Activated CD4-positive, alpha-beta T cell treated with anti-CD3 and anti-CD28 coated beads, Interleukin-2, amount 50 U/mL, for 16 hours (primary cell): ENCODE measurements around the gene CKS2.

Experiments
- DNase-seq: peaks from one replicate; pipeline ENCODE4 v3.0.0-alpha.2; 2020

The CKS2 gene

GRCh38 chr9:89351584-89352300 is 40.7 kb downstream of the CKS2 start:
- no peak for DNase-seq

- DNase-seq, result no peak
These were observed 41.5 kb downstream of the CKS2 start for GRCh38 chr9:89352451-89352850.

GRCh38 chr9:89352874-89353649 is 42.1 kb downstream of the CKS2 start:
- no peak for DNase-seq

- DNase-seq, result no peak
These were observed 43.0 kb downstream of the CKS2 start for GRCh38 chr9:89353989-89354388.

GRCh38 chr9:89354471-89354870 is 43.5 kb downstream of the CKS2 start:
- no peak for DNase-seq

- no peak for DNase-seq
These were observed 45.8 kb downstream of the CKS2 start for GRCh38 chr9:89356782-89357181.

- no peak for DNase-seq
These were observed 46.6 kb downstream of the CKS2 start for GRCh38 chr9:89357331-89358197.

GRCh38 chr9:89358376-89358916 is 47.5 kb downstream of the CKS2 start:
- no peak for DNase-seq

GRCh38 chr9:89358985-89359384 is 48.0 kb downstream of the CKS2 start:
- no peak for DNase-seq

- DNase-seq, result no peak
These were observed 48.8 kb downstream of the CKS2 start for GRCh38 chr9:89359751-89360261.

GRCh38 chr9:89360465-89360864 is 49.5 kb downstream of the CKS2 start:
- no peak for DNase-seq

- DNase-seq, result no peak
These were observed 50.0 kb downstream of the CKS2 start for GRCh38 chr9:89361031-89361430.

GRCh38 chr9:89361816-89362646 is 51.0 kb downstream of the CKS2 start:
- DNase-seq, result no peak

GRCh38 chr9:89362647-89363310 is 51.8 kb downstream of the CKS2 start:
- DNase-seq, result no peak

GRCh38 chr9:89363311-89363670 is 52.3 kb downstream of the CKS2 start:
- no peak for DNase-seq

GRCh38 chr9:89363921-89364665 is 53.1 kb downstream of the CKS2 start:
- DNase-seq, result no peak

GRCh38 chr9:89364666-89365531 is 53.9 kb downstream of the CKS2 start:
- no peak for DNase-seq

- DNase-seq, result no peak
These were observed 54.5 kb downstream of the CKS2 start for GRCh38 chr9:89365532-89365912.
